ENCODE measurements around the gene RAB22A. TPM values are rescaled to one million over a fixed set of nuclear protein-coding genes. Genes with fewer than 3 reads are reported as not detected.

Gene RAB22A
- total and polyA plus RNA-seq, 5 donors, result 4.1 to 10.4 (median 9.0) TPM

- no peaks in the 10 kb centered on the region for H3K27me3 ChIP-seq (ENCODE audit: control insufficient read depth, insufficient read depth)
- whole genome bisulfite sequencing, result 30% methylated on average over 8 of the region's 8 CpGs
- no peaks in the 10 kb centered on the region for H3K9me3 ChIP-seq (ENCODE audit: control insufficient read depth, low read length)
- no peak overlapping the region for H3K4me3 ChIP-seq (ENCODE audit: low read length)
- DNase-seq (peak in 1 of 3 donors; percentile 50), ATAC-seq (peak; percentile 51 to 72)
- no peak overlapping the region for H3K27ac ChIP-seq (ENCODE audit: low read length)
- H3K4me1 ChIP-seq (ENCODE audit: control insufficient read depth, insufficient read depth, low read length), result no peaks in the 10 kb centered on the region
- intact Hi-C loops (cut with DNase I), result no loop called here
These were observed 65.6 kb downstream of the RAB22A start for GRCh38 chr20:58374906-58375758.

- DNase-seq (no peak), ATAC-seq (no peak)
- Histone ChIP-seq H3K4me1 (ENCODE audit: control insufficient read depth, insufficient read depth, low read length) (no peaks in the 10 kb centered on the region), H3K9me3 (ENCODE audit: control insufficient read depth, low read length) (no peaks in the 10 kb centered on the region), H3K27me3 (ENCODE audit: control insufficient read depth, insufficient read depth) (no peaks in the 10 kb centered on the region), H3K27ac (ENCODE audit: low read length) (no peak overlapping the region), H3K4me3 (ENCODE audit: low read length) (no peak overlapping the region)
- intact Hi-C loops (cut with DNase I), result no loop called here
- WGBS, result 76% methylated on average over 10 of the region's 10 CpGs
These were observed 66.3 kb downstream of the RAB22A start for GRCh38 chr20:58375759-58376352.

GRCh38 chr20:58377017-58377416, 67.5 kb downstream of the RAB22A start:
- intact Hi-C loops (cut with DNase I), result no loop called here
- H3K27ac ChIP-seq (ENCODE audit: low read length), result no peak overlapping the region
- H3K4me1 ChIP-seq (ENCODE audit: control insufficient read depth, insufficient read depth, low read length), result no peaks in the 10 kb centered on the region
- 89% methylated on average over 1 of the region's 1 CpG for WGBS
- ATAC-seq (no peak), DNase-seq (no peak)
- H3K27me3 ChIP-seq (ENCODE audit: control insufficient read depth, insufficient read depth), result no peaks in the 10 kb centered on the region
- peaks cover under 1% of the 10 kb centered on the region for H3K9me3 ChIP-seq (ENCODE audit: control insufficient read depth, low read length)
- H3K4me3 ChIP-seq (ENCODE audit: low read length), result no peak overlapping the region

GRCh38 chr20:58377766-58378401, 68.4 kb downstream of the RAB22A start:
- no peak overlapping the region for H3K27ac ChIP-seq (ENCODE audit: low read length)
- no peak overlapping the region for H3K4me3 ChIP-seq (ENCODE audit: low read length)
- DNase-seq (no peak), ATAC-seq (no peak)
- H3K9me3 ChIP-seq (ENCODE audit: control insufficient read depth, low read length), result peaks cover 1% of the 10 kb centered on the region
- intact Hi-C loops (cut with DNase I), result no loop called here
- no peaks in the 10 kb centered on the region for H3K4me1 ChIP-seq (ENCODE audit: control insufficient read depth, insufficient read depth, low read length)
- WGBS, result 74% methylated on average over 7 of the region's 7 CpGs
- H3K27me3 ChIP-seq (ENCODE audit: control insufficient read depth, insufficient read depth), result no peaks in the 10 kb centered on the region

GRCh38 chr20:58378704-58379103, 69.2 kb downstream of the RAB22A start:
- intact Hi-C loops (cut with DNase I), result no loop called here
- Histone ChIP-seq H3K27ac (ENCODE audit: low read length) (no peak overlapping the region), H3K4me3 (ENCODE audit: low read length) (no peak overlapping the region), H3K9me3 (ENCODE audit: control insufficient read depth, low read length) (peaks cover 1% of the 10 kb centered on the region), H3K4me1 (ENCODE audit: control insufficient read depth, insufficient read depth, low read length) (no peaks in the 10 kb centered on the region), H3K27me3 (ENCODE audit: control insufficient read depth, insufficient read depth) (no peaks in the 10 kb centered on the region)
- 69% methylated on average over 3 of the region's 3 CpGs for WGBS
- no peak for DNase-seq
- ATAC-seq, result no peak

- 90% methylated on average over 7 of the region's 7 CpGs for WGBS
- no peak overlapping the region for H3K27ac ChIP-seq (ENCODE audit: low read length)
- ATAC-seq (no peak), DNase-seq (no peak)
- no peaks in the 10 kb centered on the region for H3K27me3 ChIP-seq (ENCODE audit: control insufficient read depth, insufficient read depth)
- no peak overlapping the region for H3K4me3 ChIP-seq (ENCODE audit: low read length)
- H3K4me1 ChIP-seq (ENCODE audit: control insufficient read depth, insufficient read depth, low read length), result no peaks in the 10 kb centered on the region
- peaks cover 1% of the 10 kb centered on the region for H3K9me3 ChIP-seq (ENCODE audit: control insufficient read depth, low read length)
- intact Hi-C loops (cut with DNase I), result no loop called here
These were observed 72.1 kb downstream of the RAB22A start for GRCh38 chr20:58381627-58382026.

- no peaks in the 10 kb centered on the region for H3K4me1 ChIP-seq (ENCODE audit: control insufficient read depth, insufficient read depth, low read length)
- ATAC-seq (no peak), DNase-seq (no peak)
- no peaks in the 10 kb centered on the region for H3K27me3 ChIP-seq (ENCODE audit: control insufficient read depth, insufficient read depth)
- peaks cover 1% of the 10 kb centered on the region for H3K9me3 ChIP-seq (ENCODE audit: control insufficient read depth, low read length)
- intact Hi-C loops (cut with DNase I), result no loop called here
- no peak overlapping the region for H3K4me3 ChIP-seq (ENCODE audit: low read length)
- no peak overlapping the region for H3K27ac ChIP-seq (ENCODE audit: low read length)
- WGBS, result 70% methylated on average over 4 of the region's 4 CpGs
These were observed 72.6 kb downstream of the RAB22A start for GRCh38 chr20:58382096-58382495.

GRCh38 chr20:58384821-58385220, 75.3 kb downstream of the RAB22A start:
- WGBS, result 92% methylated on average over 5 of the region's 5 CpGs
- intact Hi-C loops (cut with DNase I), result no loop called here
- Histone ChIP-seq H3K4me1 (ENCODE audit: control insufficient read depth, insufficient read depth, low read length) (peaks cover 1% of the 10 kb centered on the region), H3K27me3 (ENCODE audit: control insufficient read depth, insufficient read depth) (no peaks in the 10 kb centered on the region), H3K27ac (ENCODE audit: low read length) (no peak overlapping the region), H3K4me3 (ENCODE audit: low read length) (no peak overlapping the region), H3K9me3 (ENCODE audit: control insufficient read depth, low read length) (peaks cover 1% of the 10 kb centered on the region)
- DNase-seq (no peak), ATAC-seq (no peak)

- Histone ChIP-seq H3K27ac (ENCODE audit: low read length) (no peak overlapping the region), H3K4me1 (ENCODE audit: control insufficient read depth, insufficient read depth, low read length) (peaks cover 19% of the 10 kb centered on the region), H3K27me3 (ENCODE audit: control insufficient read depth, insufficient read depth) (no peaks in the 10 kb centered on the region), H3K9me3 (ENCODE audit: control insufficient read depth, low read length) (no peaks in the 10 kb centered on the region), H3K4me3 (ENCODE audit: low read length) (no peak overlapping the region)
- ATAC-seq (no peak), DNase-seq (no peak)
- WGBS, result 75% methylated on average over 4 of the region's 4 CpGs
- intact Hi-C loops (cut with DNase I), result no loop called here
These were observed 78.6 kb downstream of the RAB22A start for GRCh38 chr20:58388028-58388601.

GRCh38 chr20:58388882-58389323, 79.4 kb downstream of the RAB22A start, which contains the start of gene VAPB:
VAPB (plus strand) TSS chr20:58389229; CDS start chr20:58389460, 231 bp downstream.
- ATAC-seq (peak; percentile 100), DNase-seq (peak; percentile 96 to 98 (median 98))
- H3K27ac ChIP-seq (ENCODE audit: low read length), result peak within 1 kb of the TSS; percentile 93
- intact Hi-C loops (cut with DNase I), result no loop called here
- no peaks in the 10 kb centered on the region for H3K27me3 ChIP-seq (ENCODE audit: control insufficient read depth, insufficient read depth)
- under 1% methylated on average over 51 of the region's 51 CpGs for WGBS
- no peaks in the 10 kb centered on the region for H3K9me3 ChIP-seq (ENCODE audit: control insufficient read depth, low read length)
- H3K4me3 ChIP-seq (ENCODE audit: low read length), result peak within 1 kb of the TSS; percentile 95
- H3K4me1 ChIP-seq (ENCODE audit: control insufficient read depth, insufficient read depth, low read length), result peaks cover 19% of the 10 kb centered on the region
